Activated naive CD8-positive, alpha-beta T cell treated with anti-CD3 and anti-CD28 coated beads, Interleukin-2, amount 10 ng/mL, durations not matched to agents 7 days and 5 days (primary cell): Measurements from ENCODE around the gene DCTN1. TPM values are rescaled to one million over a fixed set of nuclear protein-coding genes. Genes with fewer than 3 reads are reported as not detected.

Source experiments
- ATAC-seq: fragments of 150-1000 bp; cut with Tn5 transposase; one replicate; pipeline ENCODE4 v1.10.0; 2021; ENCODE audit warnings: low read depth, moderate library complexity
- POLR2A ChIA-PET: fragments of 350-600 bp; sonication (Branson Sonifier 250); formaldehyde crosslinking; loops from one replicate; lab custom pipeline; 2021; ENCODE audit warnings: antibody characterized with exemption; lab: Charles Lee
- DNase-seq: peaks from one replicate; pipeline ENCODE4 v3.0.0; 2021
- H3K27ac Mint-ChIP-seq: one replicate; pipeline ENCODE4 v1.8.0; 2022; ENCODE audit warnings: mild to moderate bottlenecking, mixed read lengths
- H3K27me3 Mint-ChIP-seq: one replicate; pipeline ENCODE4 v1.8.0; 2022; ENCODE audit warnings: mild to moderate bottlenecking, moderate library complexity, mixed read lengths
- H3K36me3 Mint-ChIP-seq: one replicate; pipeline ENCODE4 v1.8.0; 2021; ENCODE audit warnings: mild to moderate bottlenecking, mixed read lengths
- H3K4me1 Mint-ChIP-seq: one replicate; pipeline ENCODE4 v1.8.0; 2021; ENCODE audit warnings: mixed read lengths
- H3K4me3 Mint-ChIP-seq: one replicate; pipeline ENCODE4 v1.8.0; 2022; ENCODE audit warnings: mild to moderate bottlenecking, moderate library complexity, mixed read lengths
- H3K9me3 Mint-ChIP-seq: one replicate; pipeline ENCODE4 v1.8.0; 2021; ENCODE audit warnings: mixed read lengths
- total RNA-seq, 2 experiments: library from RNA; stranded (reverse); gene quantifications; one replicate each; pipeline ENCODE4 v1.2.3, GENCODE V29; 2021

DCTN1 gene
- total RNA-seq, 2 experiments from 2014 or later = 111 to 113 TPM

DNA sequence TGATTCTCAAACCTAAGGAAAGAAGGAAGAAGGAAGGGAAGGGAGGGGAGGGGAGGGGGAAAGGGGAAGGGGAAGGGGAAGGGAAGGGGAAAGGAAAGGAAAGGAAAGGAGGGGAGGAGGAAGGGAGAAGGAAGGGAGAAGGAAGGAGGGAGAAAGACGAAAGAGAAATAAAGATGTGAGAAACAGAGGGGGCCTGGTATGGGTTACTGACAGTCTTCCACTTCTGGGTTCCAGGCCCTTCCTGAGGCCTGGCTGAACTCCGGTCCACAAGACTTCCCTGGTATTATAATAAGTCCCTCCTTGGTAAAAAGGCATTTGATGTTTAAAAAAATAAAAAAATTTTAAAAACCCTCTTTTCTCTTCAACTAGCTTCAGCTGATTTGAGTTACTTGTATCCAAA, 54.3 kb downstream of the DCTN1 start:
- H3K9me3 Mint-ChIP-seq = no peaks in the 10 kb centered on the region
- no peak for ATAC-seq
- H3K27ac Mint-ChIP-seq = no peak overlapping the region
- POLR2A ChIA-PET = no interaction called here
- no peaks in the 10 kb centered on the region for H3K27me3 Mint-ChIP-seq
- DNase-seq = no peak
- H3K4me1 Mint-ChIP-seq = peaks cover 5% of the 10 kb centered on the region
- H3K36me3 Mint-ChIP-seq = no peaks in the 10 kb centered on the region
- H3K4me3 Mint-ChIP-seq = no peak overlapping the region

- Mint-ChIP-seq H3K9me3 (no peaks in the 10 kb centered on the region), H3K4me1 (no peaks in the 10 kb centered on the region), H3K27me3 (no peaks in the 10 kb centered on the region), H3K27ac (no peak overlapping the region), H3K36me3 (no peaks in the 10 kb centered on the region), H3K4me3 (no peak overlapping the region)
- POLR2A ChIA-PET = no interaction called here
- DNase-seq (no peak), ATAC-seq (no peak)
These were observed 58.4 kb downstream of the DCTN1 start for GRCh38 chr2:74321737-74322136.

- no peaks in the 10 kb centered on the region for H3K9me3 Mint-ChIP-seq
- DNase-seq = no peak
- no peak for ATAC-seq
- no peak overlapping the region for H3K27ac Mint-ChIP-seq
- no peaks in the 10 kb centered on the region for H3K36me3 Mint-ChIP-seq
- no peaks in the 10 kb centered on the region for H3K27me3 Mint-ChIP-seq
- no peak overlapping the region for H3K4me3 Mint-ChIP-seq
- peaks cover 1% of the 10 kb centered on the region for H3K4me1 Mint-ChIP-seq
- POLR2A ChIA-PET = no interaction called here
These were observed 62.4 kb downstream of the DCTN1 start for GRCh38 chr2:74317701-74318100.

GRCh38 chr2:74316627-74317295, 63.4 kb downstream of the DCTN1 start:
- H3K4me1 Mint-ChIP-seq = peaks cover 1% of the 10 kb centered on the region
- POLR2A ChIA-PET = no interaction called here
- H3K36me3 Mint-ChIP-seq = no peaks in the 10 kb centered on the region
- no peak overlapping the region for H3K27ac Mint-ChIP-seq
- peaks cover 2% of the 10 kb centered on the region for H3K9me3 Mint-ChIP-seq
- no peak for DNase-seq
- H3K4me3 Mint-ChIP-seq = no peak overlapping the region
- no peaks in the 10 kb centered on the region for H3K27me3 Mint-ChIP-seq
- ATAC-seq = no peak

- H3K4me3 Mint-ChIP-seq = no peak overlapping the region
- no peaks in the 10 kb centered on the region for H3K36me3 Mint-ChIP-seq
- DNase-seq (no peak), ATAC-seq (no peak)
- no peaks in the 10 kb centered on the region for H3K27me3 Mint-ChIP-seq
- no peak overlapping the region for H3K27ac Mint-ChIP-seq
- H3K4me1 Mint-ChIP-seq = peaks cover 1% of the 10 kb centered on the region
- peaks cover 3% of the 10 kb centered on the region for H3K9me3 Mint-ChIP-seq
- POLR2A ChIA-PET = no interaction called here
These were observed 66.0 kb downstream of the DCTN1 start for GRCh38 chr2:74314107-74314506.

DNA sequence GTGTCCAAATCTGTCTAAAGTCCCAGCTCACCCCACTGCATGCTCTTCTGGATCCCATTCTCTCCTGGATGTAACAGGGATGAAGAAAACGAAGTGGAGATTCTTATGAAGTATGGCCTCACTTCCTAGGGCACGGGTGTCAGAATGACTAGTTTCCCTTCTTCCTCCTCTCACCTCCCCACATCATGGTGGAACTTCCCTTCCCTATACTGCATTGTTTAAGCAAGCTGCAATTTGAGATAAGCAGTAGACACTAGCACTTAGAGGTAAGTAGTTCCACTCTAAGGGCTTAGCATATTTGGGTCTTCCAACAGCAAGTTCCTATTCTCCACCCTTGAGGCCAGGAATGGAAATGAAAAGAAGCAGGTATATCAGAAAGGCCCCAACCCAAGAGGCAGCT, 66.6 kb downstream of the DCTN1 start:
- no peak for ATAC-seq
- Mint-ChIP-seq H3K27ac (no peak overlapping the region), H3K9me3 (peaks cover 3% of the 10 kb centered on the region), H3K36me3 (no peaks in the 10 kb centered on the region), H3K27me3 (no peaks in the 10 kb centered on the region), H3K4me3 (no peak overlapping the region), H3K4me1 (peaks cover 1% of the 10 kb centered on the region)
- POLR2A ChIA-PET = no interaction called here
- no peak for DNase-seq

DNA sequence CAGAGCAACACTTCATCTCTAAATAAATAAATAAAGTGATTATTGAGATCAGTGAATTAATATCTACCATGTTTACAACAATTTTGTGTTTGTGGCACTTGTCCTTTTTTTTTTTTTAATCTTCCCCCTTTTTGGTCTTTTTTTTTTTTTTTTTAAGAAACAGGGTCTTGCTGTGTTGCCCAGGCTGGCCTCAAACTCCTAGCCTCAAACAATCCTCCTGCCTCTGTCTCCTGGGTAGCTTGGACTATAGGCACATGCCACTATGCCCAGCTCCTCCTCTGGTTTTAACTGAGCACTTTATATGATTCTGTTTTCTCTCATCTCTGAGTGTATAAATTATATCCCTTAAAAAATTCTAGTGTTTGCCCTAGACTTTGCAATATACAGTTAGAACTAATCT, 67.2 kb downstream of the DCTN1 start:
- peaks cover 3% of the 10 kb centered on the region for H3K9me3 Mint-ChIP-seq
- POLR2A ChIA-PET = no interaction called here
- no peak for ATAC-seq
- no peaks in the 10 kb centered on the region for H3K36me3 Mint-ChIP-seq
- H3K4me1 Mint-ChIP-seq = peaks cover 1% of the 10 kb centered on the region
- no peak overlapping the region for H3K4me3 Mint-ChIP-seq
- no peak for DNase-seq
- H3K27ac Mint-ChIP-seq = no peak overlapping the region
- no peaks in the 10 kb centered on the region for H3K27me3 Mint-ChIP-seq

Other genes starting within 250 kb of the DCTN1 start
- 10 to 100 TPM; 47.7 to 53.8 TPM for gene BOLA3, start 232.4 kb downstream of the DCTN1 start, total RNA-seq
- 100 to 1,000 TPM; 178 TPM for gene MOB1A, start 201.4 kb downstream of the DCTN1 start, total RNA-seq
- gene MTHFD2, start 181.7 kb downstream of the DCTN1 start, total RNA-seq = 100 to 1,000 TPM; 127 to 130 TPM
- 1 to 10 TPM; 3.6 to 6.6 TPM for gene SLC4A5, start 36.9 kb downstream of the DCTN1 start, total RNA-seq
- gene C2orf81, start 41.3 kb upstream of the DCTN1 start, total RNA-seq = 1 to 10 TPM; 3.7 to 5.8 TPM
- gene WDR54, start 41.4 kb upstream of the DCTN1 start, total RNA-seq = 10 to 100 TPM; 88.9 to 94.4 TPM
- 1 to 10 TPM in 1 of 2 experiments, under 1 TPM in 1; 0.80 to 1.8 TPM for gene RTKN, start 61.6 kb upstream of the DCTN1 start, total RNA-seq
- 10 to 100 TPM; 46.8 to 51.4 TPM for gene INO80B, start 74.8 kb upstream of the DCTN1 start, total RNA-seq
- 10 to 100 TPM; 66.8 to 69.6 TPM for gene WBP1, start 78.1 kb upstream of the DCTN1 start, total RNA-seq
- 10 to 100 TPM; 66.1 to 68.7 TPM for gene MOGS, start 85.1 kb upstream of the DCTN1 start, total RNA-seq
- 10 to 100 TPM; 91.6 to 92.1 TPM for gene MRPL53, start 92.4 kb upstream of the DCTN1 start, total RNA-seq
- 10 to 100 TPM; 36.8 to 37.1 TPM for gene CCDC142, start 102.7 kb upstream of the DCTN1 start, total RNA-seq
- gene TTC31, start 102.8 kb upstream of the DCTN1 start, total RNA-seq = 10 to 100 TPM; 44.1 to 46.2 TPM
- 1 to 10 TPM; 1.2 to 1.3 TPM for gene LBX2, start 119.3 kb upstream of the DCTN1 start, total RNA-seq
- 10 to 100 TPM; 35.9 to 40.1 TPM for gene PCGF1, start 127.4 kb upstream of the DCTN1 start, total RNA-seq
- gene TLX2, start 134.1 kb upstream of the DCTN1 start, total RNA-seq = under 1 TPM; 0.69 to 0.88 TPM
- gene DQX1, start 145.9 kb upstream of the DCTN1 start, total RNA-seq = under 1 TPM; 0.20 to 0.39 TPM
- gene AUP1, start 149.4 kb upstream of the DCTN1 start, total RNA-seq = 100 to 1,000 TPM; 126 to 127 TPM
- gene HTRA2, start 149.6 kb upstream of the DCTN1 start, total RNA-seq = 10 to 100 TPM; 46.6 to 47.4 TPM
- under 1 TPM; 0.42 to 0.62 TPM for gene LOXL3, start 173.6 kb upstream of the DCTN1 start, total RNA-seq
- 10 to 100 TPM; 37.7 to 38.3 TPM for gene DOK1, start 174.4 kb upstream of the DCTN1 start, total RNA-seq